T-helper 2 cell treated with Interferon-gamma antibody and Interleukin-4, amounts not matched to agents 100 ng/mL and 5 ng/mL, for 36 hours (primary cell): ENCODE results near the gene SEZ6L. TPM values are rescaled to one million over a fixed set of nuclear protein-coding genes. Genes with fewer than 3 reads are reported as not detected.
"Not testable (repeated sequence)": the region's sequence is repeated elsewhere in the genome, so short reads cannot be mapped to it uniquely, and the experiment has no call there.

Experiments
- intact Hi-C: fragments of 100-400 bp; cut with micrococcal nuclease; formaldehyde crosslinking; loops from one replicate; pipeline ENCODE4 v1.15.1; 2023
- total RNA-seq: library from RNA; stranded (reverse); gene quantifications from 2 replicates; pipeline ENCODE4 v1.2.3, GENCODE V29; 2022

Gene SEZ6L
- total RNA-seq, 1 donor from 2014 or later, result not detected

DNA sequence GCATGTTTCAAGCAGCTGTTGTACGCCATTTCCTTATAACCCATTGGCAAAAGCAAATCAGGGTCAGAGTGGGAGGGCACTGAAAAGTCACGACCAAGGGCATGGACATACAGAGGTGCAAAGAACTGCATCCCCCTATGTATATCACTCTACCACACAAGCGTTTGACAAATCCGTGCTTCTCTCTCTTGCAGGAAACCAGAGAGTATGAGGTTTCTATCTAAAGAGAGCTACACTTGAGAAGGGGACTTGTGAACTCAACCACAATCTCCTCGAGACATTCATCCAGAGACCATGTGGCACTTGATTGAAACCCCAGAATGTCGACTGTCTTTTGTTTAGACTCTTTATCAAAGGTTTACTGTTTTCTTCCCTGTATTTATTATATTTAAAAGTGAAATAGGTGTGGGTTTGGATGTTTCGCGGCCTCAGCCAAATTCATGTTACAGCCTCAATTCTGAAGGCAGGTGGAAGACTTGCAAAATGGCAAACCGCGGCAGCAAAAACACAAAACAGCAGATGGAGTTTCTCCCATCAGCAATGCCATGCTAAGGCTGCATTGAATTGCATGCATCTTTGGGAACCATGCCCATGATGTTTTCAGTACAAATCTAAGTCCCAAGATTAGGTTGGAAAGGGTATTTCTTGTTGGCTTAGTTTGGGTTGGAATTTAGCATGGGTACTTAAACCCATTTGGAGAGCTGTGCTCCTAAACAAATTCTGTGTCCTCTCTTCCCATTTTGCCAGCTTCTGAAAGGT lies 211.0 kb downstream of the SEZ6L start:
- intact Hi-C loops, result no loop called here

DNA sequence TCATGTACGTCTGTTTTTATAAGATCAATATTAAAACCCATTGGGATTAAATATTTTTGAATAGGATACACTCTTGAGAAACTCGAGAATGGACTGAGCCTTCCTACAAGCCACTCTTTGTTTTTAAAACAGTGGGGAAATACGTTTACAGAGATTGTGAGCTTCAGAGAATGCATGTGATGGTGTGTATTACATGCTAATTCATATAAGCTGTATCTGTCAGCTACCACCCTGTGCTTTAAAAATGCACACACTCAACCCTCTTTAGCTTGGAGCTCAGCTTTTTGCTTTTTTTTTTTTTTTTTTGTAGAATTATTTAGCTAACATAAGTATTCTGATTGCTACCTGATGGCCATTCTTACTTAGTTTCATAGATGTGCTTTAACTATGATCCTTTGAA lies 213.5 kb downstream of the SEZ6L start:
- intact Hi-C loops, result no loop called here

DNA sequence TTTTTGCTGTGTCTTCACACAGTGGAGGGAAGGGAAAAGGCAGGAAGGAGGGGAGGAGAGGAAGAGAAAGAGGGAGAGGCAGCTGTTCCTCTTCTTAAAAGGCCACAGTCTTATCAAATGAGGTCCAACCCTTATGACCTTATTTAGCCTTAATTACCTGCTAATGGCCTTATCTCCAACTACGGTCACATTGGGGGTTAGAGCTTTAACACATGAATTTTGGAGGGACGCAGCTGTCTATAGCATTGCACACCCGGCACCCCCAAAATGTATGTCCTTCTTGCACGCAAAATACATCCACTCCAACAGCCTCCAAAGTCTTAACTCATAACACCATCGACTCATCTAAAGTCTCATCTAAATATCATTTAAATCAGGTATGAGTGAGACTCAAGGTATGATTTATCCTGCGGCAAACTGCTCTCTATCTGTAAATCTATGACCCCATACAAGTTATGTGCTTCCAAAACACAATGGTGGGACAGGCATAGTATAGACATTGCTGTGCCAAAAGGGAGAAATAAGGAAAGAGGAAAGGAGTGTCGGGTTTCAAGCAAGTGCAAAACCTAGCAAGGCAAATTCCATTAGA lies 214.8 kb downstream of the SEZ6L start:
- intact Hi-C loops, result no loop called here

DNA sequence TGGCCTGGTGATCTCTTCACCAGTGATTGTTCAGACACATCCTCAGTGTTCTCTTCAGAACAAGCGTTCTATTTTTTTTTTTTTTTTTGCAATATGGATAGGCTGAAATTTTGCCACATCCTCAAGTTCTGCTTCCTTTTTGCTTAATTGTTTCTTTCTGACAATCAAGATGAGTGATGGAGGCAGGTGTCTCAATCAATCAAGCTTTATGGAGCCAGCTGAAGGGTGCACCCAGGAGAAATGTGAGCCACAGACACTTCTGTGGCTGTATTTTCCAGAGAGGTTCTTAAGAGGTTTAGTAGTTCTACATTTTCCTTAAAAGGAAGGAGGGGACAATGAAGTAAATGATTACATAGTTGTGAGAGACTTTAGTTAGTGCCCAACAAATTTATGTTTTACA lies 215.9 kb downstream of the SEZ6L start:
- intact Hi-C loops, result no loop called here

DNA sequence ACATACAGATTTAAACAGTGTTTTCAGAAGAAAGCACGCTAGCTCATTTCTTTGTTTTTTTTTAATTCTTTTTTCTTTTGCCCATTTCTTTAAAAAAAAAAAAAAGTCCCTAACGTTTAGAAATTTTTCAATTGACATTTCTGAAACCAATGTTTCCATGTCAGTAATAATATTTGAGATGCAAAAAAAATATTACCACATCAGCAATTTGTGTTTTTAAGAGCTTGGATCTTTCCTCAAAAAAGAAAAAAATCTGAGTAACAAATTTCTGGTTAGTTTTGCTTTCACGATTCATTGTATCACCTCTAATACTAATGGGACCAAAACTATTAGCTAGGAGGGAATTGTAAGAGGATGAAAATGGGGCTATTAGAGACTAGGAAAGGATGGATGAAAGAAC lies 219.9 kb downstream of the SEZ6L start:
- intact Hi-C loops, result no loop called here

DNA sequence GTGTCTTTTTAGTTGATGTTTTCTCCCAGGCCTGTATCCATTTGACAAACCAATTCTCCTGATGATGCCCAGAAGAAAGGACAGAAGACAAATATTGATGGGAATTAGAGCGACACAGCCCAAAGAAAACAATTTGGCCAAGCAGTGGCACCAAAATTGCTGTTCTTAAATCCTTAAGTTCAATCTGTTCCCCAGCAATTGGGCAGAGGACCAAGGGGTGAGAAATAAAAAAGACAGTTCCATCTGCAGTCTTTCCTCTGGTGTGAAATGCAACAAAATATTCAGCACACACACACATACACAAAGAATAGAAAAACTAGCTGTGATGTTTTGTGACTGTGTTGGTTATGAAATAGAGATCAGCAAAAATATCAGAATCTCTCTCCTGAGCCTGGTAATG lies 221.8 kb downstream of the SEZ6L start:
- intact Hi-C loops, result no loop called here

DNA sequence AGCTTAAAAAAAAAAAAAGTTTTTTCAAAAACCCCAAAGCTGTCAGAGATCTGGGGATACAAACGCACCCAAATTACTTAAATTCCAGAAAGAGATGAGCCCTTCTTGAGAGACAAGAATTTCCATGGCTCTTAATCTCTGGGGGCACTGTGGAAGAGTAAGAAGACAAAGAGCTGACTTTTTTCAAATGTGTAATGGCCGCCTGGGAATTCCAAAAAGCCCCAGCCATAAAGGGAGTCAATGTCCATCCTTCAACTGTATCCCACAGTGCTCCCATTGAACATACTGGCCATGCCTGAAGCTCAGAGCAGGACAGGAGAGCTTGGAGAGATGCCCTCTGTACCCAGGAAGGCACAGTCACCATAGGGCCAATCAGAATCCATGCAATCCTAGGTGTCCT lies 222.4 kb downstream of the SEZ6L start:
- intact Hi-C loops, result no loop called here

DNA sequence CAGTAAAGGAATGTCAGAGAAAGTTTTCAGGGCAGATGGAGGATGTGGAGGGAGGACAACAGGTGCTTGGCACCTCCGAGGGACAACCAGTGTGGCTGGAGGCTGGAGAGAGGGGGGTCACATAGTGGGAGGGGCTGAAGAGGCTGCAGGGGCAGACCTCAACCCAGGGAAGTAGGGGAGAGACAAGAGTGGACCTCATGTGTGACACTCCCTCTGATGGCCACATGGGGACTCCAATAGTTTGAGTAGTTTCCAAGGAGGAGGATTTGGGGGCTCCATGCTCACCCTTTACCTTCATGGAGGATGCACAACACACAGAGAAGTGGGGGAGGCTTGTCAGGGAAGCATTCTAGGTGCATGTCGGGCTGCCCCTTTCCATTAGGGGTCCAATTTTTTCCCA lies 224.7 kb downstream of the SEZ6L start:
- intact Hi-C loops, result no loop called here

DNA sequence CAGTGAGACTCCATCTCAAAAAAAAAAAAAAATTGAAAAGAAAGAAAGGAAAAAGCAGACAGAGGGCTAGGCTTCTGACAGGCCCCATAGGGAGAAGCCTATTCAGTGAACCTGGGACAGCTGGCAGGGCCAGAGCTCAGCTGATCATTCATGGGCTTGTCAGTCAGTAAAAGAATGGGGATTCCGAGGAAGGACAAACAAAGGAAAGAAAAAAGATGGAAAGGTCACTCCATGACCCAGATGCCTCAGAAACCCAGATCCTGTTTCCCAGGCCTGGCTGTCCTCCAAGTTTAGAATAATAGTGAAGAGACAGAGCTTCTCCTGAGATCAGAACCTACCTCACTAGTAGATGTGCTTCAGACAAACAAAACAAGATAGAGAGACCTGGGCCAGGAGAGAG lies 225.5 kb downstream of the SEZ6L start:
- intact Hi-C loops, result no loop called here

DNA sequence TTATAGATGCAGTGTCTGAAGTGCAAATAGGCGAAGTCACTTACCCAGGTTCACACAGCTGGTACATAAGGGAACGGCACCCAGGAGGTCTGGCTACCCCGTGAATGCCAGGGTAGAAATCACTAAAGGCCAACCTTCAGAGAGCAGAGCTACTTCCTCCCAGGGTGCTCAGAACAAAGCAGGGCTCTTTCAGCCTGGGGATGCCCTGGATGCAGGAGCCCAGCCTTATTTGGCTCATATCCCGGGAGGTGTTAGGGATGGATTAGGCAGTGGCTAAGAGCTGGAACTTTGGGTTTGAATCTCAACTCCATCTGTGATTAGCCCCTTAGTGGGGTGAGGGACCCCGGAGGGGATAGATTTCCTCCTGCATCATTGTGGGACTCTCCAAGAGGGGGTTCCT lies 226.7 kb downstream of the SEZ6L start:
- intact Hi-C loops, result no loop called here

DNA sequence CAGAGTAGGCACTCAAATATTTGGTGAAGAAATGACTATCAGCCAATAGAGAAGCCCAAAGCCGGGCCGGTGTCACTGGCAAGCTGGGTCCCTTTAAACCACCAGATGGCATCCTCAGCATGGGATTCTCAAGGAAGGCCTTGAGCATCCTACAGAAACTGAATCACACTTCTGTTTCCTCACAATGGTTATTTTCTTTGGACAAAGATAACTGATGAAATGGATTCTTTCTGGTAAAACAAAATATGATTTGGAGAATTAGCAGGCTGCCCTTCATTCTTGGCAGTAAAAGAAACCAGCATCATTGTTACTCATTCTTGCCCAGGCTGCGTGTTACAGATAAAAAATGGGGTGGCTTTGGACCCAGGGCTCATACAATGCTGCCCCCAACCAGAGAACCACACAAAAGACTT lies 229.5 kb downstream of the SEZ6L start:
- intact Hi-C loops, result loop anchor here (1.0 kb wide), 1 partner anchor 63 kb away; no protein-coding TSS in a partner anchor

DNA sequence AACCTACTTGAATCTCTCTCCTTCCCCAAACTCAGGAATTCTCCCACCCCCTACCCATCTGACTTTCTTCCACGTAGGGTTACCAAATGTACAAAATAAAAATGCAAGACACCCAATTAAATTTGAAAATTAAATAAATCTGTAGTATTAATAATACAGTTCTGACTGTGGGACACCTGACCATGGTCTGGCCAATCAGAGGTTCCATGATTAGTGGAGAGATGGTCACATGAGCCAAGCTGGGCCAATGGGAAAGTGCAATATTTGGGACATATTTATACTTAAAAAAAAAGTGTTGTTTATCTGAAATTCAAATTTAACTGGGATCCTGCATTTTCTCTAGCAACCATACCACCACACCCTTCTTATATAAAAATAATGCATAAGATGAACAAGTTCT lies 230.0 kb downstream of the SEZ6L start:
- intact Hi-C loops, result no loop called here

DNA sequence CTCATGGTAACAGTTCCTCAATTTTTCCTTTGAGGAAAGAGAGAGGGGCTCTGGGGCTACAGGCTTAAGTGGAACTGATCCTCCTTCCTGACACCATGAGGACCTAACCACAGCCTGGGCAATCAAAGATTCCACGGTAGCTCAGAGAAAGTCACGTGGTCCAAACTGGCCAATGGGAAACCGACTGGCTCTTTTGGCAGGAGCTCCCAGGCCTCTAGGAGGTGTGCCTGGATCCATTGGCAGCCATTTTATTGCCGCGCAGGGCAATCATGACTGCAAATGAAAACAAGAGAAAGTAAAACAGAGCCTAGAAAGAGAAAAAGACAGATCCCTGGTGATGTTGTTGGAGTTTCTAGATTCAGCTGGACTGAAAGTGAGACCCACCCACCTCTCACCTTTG lies 232.5 kb downstream of the SEZ6L start:
- intact Hi-C loops, result no loop called here

DNA sequence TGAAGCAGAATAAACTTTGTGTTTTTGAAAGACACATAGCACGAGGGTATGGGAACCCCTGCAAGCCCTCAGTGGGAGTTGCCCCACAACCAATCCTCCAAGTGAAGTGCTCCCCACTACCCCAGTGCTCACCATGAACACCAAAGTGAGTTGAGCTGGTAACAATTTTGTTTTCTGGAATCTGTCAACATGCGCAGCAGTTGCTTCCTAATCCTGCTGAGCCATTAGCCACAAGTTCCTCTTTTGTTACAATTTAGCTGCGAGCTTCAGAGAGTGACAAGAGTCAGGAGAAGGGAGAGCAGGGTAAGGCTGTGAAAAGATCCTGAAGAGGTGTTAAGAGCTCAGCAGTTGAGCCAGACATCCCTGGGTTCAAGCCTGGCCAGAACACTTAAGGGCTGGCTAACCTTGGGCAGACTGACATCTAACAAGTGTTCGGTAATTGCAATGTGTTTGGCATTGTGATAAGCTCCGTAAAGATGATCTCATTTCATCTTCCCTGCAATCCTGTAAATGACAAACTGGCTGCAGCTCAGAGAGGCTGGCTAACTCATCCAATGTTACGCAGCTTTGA lies 235.7 kb downstream of the SEZ6L start:
- intact Hi-C loops, result no loop called here

DNA sequence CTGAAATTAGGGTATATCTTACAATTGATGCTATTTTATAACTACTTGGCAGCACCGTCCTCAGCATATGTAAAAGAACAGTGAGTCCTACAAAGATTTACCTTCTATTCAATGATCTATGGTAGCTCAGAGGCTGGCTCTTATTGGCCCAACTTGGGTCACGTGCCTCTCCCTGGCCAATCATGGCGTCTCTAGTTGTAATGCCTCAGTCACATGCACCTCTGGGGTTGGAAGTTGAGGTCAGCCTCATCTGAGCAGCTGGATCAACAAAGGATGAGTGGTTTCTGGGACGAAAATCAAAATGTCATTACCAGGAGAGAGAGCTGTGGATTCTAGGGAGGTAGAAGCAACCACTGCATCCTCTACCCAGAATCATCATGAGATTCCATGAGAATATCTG lies 236.9 kb downstream of the SEZ6L start:
- intact Hi-C loops, result no loop called here

DNA sequence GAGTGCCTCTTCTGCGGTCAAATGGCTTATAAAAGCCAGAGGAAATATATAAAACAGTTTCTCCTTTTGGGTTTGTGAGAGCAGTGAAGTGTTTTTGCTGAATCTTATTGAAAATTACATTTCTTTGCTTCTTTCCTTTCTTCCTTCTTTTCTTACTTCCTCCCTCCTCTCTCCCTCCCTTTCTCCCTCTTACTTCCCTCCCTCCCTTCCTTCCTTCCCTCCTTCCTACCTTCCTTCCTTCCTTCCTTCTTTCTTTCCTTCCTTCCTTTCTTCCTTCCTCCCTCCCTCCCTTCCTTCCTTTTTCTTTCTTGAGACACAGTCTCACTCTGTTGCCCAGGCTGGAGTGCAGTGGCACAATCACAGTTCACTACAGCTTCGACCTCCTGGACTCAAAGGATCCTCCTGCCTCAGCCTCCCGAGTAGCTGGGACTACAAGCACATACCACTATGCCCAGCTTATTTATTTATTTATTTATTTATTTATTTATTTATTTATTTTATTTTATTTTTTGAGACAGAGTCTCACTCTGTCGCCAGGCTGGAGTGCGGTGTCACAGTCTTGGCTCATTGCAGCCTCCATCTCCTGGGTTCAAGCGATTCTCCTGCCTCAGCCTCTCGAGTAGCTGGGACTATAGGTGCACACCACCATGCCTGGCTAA lies 239.4 kb downstream of the SEZ6L start:
- intact Hi-C loops, result not testable (repeated sequence)

DNA sequence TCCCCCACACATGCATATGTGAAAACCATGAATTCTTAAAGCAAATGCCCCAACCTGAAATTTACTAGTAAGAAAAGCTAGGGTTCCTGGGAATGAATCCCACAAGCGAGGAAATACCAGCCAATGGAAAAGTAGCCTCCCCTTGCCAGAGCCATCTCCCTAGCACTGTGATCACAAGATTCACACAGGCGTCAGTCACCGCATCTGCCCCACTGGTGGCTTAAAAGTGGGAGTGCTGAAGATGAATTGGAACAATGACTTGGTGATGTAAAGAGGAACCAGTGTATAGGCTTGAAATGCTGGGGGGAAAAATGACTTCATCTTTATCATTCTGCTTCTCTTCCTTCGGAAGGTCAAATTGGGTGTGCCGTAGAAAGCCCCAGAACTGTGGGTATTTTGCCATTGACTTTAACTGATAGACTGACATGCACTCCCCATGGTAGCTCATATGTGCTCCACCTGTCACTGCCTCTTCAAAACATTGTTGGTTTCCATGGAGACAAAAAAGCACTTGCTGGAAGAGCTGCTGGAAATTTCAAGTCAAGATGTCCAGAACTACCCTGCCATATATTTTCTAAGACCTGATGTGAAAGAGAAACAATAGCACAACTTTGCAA lies 240.6 kb downstream of the SEZ6L start:
- intact Hi-C loops, result no loop called here

DNA sequence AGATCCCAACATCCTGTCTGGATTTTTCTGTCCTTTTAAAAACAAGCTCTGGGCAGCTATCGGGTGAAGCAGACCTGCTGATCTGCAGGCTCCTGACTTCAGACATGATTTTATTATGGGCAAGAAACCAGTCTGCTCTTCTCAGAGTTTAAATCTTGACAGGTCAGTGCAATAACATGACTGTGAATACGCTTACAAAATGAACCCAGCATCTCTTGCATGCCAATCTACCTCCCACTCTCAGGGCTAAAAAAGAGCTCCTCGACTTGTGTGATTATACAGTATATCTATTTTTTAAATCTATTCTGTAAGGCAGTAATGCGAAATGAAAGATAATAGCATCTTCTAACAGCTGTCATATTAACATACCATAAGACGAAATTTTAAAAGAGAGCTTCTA lies 241.1 kb downstream of the SEZ6L start:
- intact Hi-C loops, result no loop called here

DNA sequence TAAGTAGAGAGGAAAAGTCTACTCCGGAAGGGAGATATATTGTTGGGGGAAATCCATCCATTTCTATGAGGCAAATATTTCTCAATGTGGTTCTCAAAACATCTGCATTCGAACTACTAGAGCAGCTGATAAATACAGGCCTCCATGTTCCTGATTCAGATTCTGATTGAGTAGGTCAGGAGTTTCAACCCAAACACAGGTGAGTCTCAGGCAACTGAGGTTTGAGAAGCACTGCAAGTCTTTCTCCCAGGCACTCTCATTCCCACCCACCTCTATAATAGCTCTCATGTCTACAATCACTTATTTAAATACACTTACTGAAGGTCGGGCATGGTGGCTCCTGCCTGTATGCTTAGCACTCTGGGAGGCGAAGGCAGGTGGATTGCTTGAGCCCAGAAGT lies 245.1 kb downstream of the SEZ6L start:
- intact Hi-C loops, result no loop called here

DNA sequence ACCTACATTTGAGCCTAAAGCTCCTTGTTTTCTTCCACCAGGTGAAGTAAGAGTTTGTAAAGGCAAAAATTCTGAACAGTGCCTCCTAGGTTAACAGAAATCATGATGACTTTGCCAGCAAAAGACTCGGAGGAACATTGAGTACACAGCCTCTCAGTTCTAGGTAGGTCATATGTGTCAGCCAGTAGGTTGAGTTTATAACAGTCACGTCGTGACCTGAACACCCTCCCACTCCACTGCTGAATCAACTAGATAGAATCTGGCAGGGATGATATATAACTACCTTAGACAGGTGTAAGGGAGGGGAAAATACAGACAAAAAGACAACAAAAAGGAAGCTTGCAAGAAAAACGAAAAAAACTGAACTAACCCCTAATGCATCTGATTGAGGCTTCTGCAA lies 247.0 kb downstream of the SEZ6L start:
- intact Hi-C loops, result no loop called here

DNA sequence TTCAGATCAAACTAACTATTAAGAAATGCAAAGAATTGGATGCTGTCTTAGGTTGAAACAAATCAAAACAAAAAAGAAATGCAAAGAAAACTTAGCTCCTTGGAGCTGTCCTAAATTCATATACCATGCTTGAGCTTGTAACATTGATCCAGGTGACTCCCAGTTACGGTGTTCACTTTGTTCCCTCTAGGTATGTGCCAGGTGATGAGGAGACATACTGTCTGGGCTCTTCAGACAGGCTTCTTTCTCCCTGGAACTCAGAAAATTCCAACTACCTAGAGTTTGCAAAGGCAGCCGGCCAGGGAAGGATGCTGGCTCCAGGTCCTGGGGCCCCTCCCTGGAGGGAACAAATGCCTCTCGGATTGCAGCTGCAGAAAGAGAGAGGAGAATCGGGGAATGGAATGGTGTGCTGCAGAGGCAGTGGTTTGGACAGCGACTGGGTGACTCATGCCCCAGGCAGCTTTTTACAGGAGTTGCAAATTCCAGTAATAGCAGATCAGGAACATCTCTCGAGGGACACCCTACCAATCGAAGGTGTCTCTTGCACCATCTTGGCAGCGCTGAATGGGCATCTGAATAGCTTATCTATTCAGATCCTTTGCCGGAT lies 247.5 kb downstream of the SEZ6L start:
- intact Hi-C loops, result no loop called here

DNA sequence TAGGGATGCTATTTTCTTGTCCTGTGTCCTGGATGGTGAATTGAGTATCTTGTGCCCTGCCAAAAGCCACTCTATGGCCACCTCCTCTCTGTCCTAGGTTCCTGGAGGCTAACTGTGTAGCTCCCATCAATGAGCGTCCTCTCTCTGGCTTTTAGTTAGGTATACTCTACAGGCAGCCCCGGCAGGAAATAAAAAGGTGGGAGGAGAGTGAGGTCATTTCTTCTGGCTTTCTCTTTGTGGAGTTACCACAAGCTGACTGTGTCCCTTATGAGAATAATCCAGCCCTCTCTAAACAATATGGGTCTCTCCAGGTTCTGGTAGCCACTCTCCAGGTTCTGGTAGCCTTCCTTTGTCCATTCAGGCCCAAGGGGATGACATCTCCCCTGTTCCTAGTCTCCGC lies 248.1 kb downstream of the SEZ6L start:
- intact Hi-C loops, result no loop called here
